ENCODE results near the gene UTS2B.

DNA sequence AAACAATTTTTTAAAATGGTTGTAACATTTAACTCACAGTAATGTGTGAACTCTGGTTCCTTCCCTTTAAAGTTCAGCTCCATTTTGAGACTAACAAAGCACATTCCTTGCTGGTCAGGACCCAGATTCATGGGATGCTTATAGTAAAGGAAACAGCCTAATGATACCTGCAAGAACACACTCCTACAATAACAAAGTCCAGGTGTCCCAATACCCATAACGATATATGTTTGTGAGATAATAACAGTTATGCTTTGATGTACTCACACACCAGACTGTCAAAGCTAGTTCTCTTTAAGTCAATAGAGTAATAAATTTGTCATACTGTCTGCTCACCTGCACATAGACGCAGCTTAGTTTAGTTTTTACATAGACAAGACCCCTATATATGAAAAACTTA lies 17.0 kb downstream of the UTS2B start:
- TF ChIP-seq, protein P1, sequence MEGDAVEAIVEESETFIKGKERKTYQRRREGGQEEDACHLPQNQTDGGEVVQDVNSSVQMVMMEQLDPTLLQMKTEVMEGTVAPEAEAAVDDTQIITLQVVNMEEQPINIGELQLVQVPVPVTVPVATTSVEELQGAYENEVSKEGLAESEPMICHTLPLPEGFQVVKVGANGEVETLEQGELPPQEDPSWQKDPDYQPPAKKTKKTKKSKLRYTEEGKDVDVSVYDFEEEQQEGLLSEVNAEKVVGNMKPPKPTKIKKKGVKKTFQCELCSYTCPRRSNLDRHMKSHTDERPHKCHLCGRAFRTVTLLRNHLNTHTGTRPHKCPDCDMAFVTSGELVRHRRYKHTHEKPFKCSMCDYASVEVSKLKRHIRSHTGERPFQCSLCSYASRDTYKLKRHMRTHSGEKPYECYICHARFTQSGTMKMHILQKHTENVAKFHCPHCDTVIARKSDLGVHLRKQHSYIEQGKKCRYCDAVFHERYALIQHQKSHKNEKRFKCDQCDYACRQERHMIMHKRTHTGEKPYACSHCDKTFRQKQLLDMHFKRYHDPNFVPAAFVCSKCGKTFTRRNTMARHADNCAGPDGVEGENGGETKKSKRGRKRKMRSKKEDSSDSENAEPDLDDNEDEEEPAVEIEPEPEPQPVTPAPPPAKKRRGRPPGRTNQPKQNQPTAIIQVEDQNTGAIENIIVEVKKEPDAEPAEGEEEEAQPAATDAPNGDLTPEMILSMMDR (IDR thresholded peaks at IDR 0.05), result no peak
- no peak for TF ChIP-seq POLR2A (IDR thresholded peaks at IDR 0.05)
